H1 (cell line): Measurements from ENCODE around the gene C16orf95. TPM values are rescaled to one million over a fixed set of nuclear protein-coding genes. Genes with fewer than 3 reads are reported as not detected.

Experiments used
- CTCF ChIA-PET: fragments of 300-600 bp; sonication (Branson Sonifier 250); formaldehyde crosslinking; loops from one replicate; lab custom pipeline; 2021; ENCODE audit not compliant: partially characterized antibody; lab: Charles Lee
- POLR2A ChIA-PET: fragments of 300-600 bp; sonication (Branson Sonifier 250); formaldehyde crosslinking; loops from one replicate; lab custom pipeline; 2021; ENCODE audit warnings: inconsistent platforms; ENCODE audit not compliant: partially characterized antibody; lab: Charles Lee
- DNase-seq, 2 experiments: peaks; one replicate each; pipeline versions ENCODE4 v3.0.0 to v3.0.0-alpha.2; 2010 to 2022; ENCODE audit warnings: low spot score in 2 of 2, low read depth in 1 of 2, mixed read lengths in 1 of 2
- FAIRE-seq: peaks from 2 replicates; lab custom pipeline; 2011; peaks lifted over from hg19 to GRCh38; lab: Jason Lieb, UNC
- H2AFZ ChIP-seq: 2 replicates; pipeline ENCODE4 v1.8.1; 2012; ENCODE audit warnings: low read length, inconsistent platforms
- H2AK5ac ChIP-seq: 2 replicates; pipeline ENCODE4 v1.6.1; 2013; ENCODE audit warnings: low read depth, low read length
- H2BK120ac ChIP-seq: replicated peaks from 2 replicates; pipeline ENCODE3; 2013; ENCODE audit warnings: low read depth, low read length, inconsistent platforms
- H2BK12ac ChIP-seq: 2 replicates; pipeline ENCODE4 v1.6.1; 2013; ENCODE audit warnings: low read depth, low read length
- H2BK15ac ChIP-seq: 2 replicates; pipeline ENCODE4 v1.6.1; 2013; ENCODE audit warnings: low read length
- H2BK20ac ChIP-seq: 2 replicates; pipeline ENCODE4 v1.6.1; 2013; ENCODE audit warnings: low read length
- H2BK5ac ChIP-seq: 2 replicates; pipeline ENCODE4 v1.6.1; 2013; ENCODE audit warnings: low read depth, low read length
- H3K14ac ChIP-seq: 2 replicates; pipeline ENCODE4 v1.6.1; 2013; ENCODE audit warnings: inconsistent platforms; ENCODE audit not compliant: insufficient read length
- H3K18ac ChIP-seq: 2 replicates; pipeline ENCODE4 v1.6.1; 2013; ENCODE audit warnings: low read length; ENCODE audit errors: extremely low read depth
- H3K23ac ChIP-seq: 2 replicates; pipeline ENCODE4 v1.6.1; 2013; ENCODE audit warnings: inconsistent platforms; ENCODE audit not compliant: insufficient read length
- H3K23me2 ChIP-seq: 2 replicates; pipeline ENCODE4 v1.6.1; 2013; ENCODE audit warnings: low read depth, low read length
- H3K27ac ChIP-seq: 2 replicates; pipeline ENCODE4 v1.6.1; 2011; ENCODE audit warnings: low read depth, low read length, inconsistent platforms
- H3K27me3 ChIP-seq, 4 experiments: replicated peaks in 1 of 4; 1 replicate in 1 of 4; 2 replicates in 3 of 4; pipeline versions ENCODE4 v1.6.1 to v1.8.1; 2011 to 2013; ENCODE audit warnings: low read length in 3 of 4, mild to moderate bottlenecking in 3 of 4, inconsistent platforms in 2 of 4, mixed read lengths in 2 of 4, moderate library complexity in 1 of 4; ENCODE audit not compliant: control insufficient read depth in 3 of 4, insufficient read depth in 3 of 4; ENCODE audit errors: extremely low read depth in 1 of 4
- H3K36me3 ChIP-seq, 4 experiments: 2 replicates each; pipeline versions ENCODE4 v1.6.1 to v1.8.1; 2011 to 2013; ENCODE audit warnings: mild to moderate bottlenecking in 4 of 4, low read length in 3 of 4, moderate library complexity in 2 of 4, control low read depth in 1 of 4, inconsistent platforms in 1 of 4; ENCODE audit not compliant: insufficient read depth in 4 of 4, control insufficient read depth in 2 of 4
- H3K4ac ChIP-seq: replicated peaks from 2 replicates; pipeline ENCODE3; 2013; ENCODE audit warnings: low read length, low read depth, mixed read lengths, inconsistent platforms; ENCODE audit not compliant: insufficient read length
- H3K4me1 ChIP-seq, 4 experiments: replicated peaks in 1 of 4; 1 replicate in 1 of 4; 2 replicates in 3 of 4; pipeline versions ENCODE4 v1.6.1 to v1.8.1; 2011 to 2013; ENCODE audit warnings: low read length in 3 of 4, inconsistent platforms in 2 of 4, mixed read lengths in 1 of 4; ENCODE audit not compliant: insufficient read depth in 4 of 4, control insufficient read depth in 3 of 4
- H3K4me2 ChIP-seq, 2 experiments: 2 replicates each; pipeline versions ENCODE4 v1.6.1 to v1.8.1; 2011 to 2013; ENCODE audit warnings: low read depth in 2 of 2, low read length in 2 of 2, control low read depth in 1 of 2, inconsistent platforms in 1 of 2, mild to moderate bottlenecking in 1 of 2; ENCODE audit not compliant: insufficient read depth in 1 of 2
- H3K4me3 ChIP-seq, 4 experiments: fragments of 200-600, 300-600 bp in 1 of 4; sonication (generic), shearing (Covaris generic), sonication (Bioruptor Twin) in 1 of 4; 2 replicates each; pipeline versions ENCODE4 v1.5.1 to v1.8.1; 2011 to 2016; ENCODE audit warnings: low read length in 4 of 4, low read depth in 3 of 4, control low read depth in 2 of 4, inconsistent platforms in 2 of 4, mild to moderate bottlenecking in 2 of 4, mixed read lengths in 1 of 4, moderate library complexity in 1 of 4; ENCODE audit not compliant: insufficient read depth in 2 of 4; ENCODE audit errors: extremely low read depth in 1 of 4
- H3K56ac ChIP-seq: replicated peaks from 2 replicates; pipeline ENCODE3; 2013; ENCODE audit warnings: low read depth, mild to moderate bottlenecking, mixed read lengths, low read length, inconsistent platforms; ENCODE audit not compliant: insufficient read length
- H3K79me1 ChIP-seq: 2 replicates; pipeline ENCODE4 v1.6.1; 2013; ENCODE audit warnings: low read depth, low read length, control low read depth
- H3K79me2 ChIP-seq, 2 experiments: 2 replicates each; pipeline versions ENCODE4 v1.6.1 to v1.8.1; 2012 to 2013; ENCODE audit warnings: low read length in 2 of 2, mild to moderate bottlenecking in 2 of 2, inconsistent platforms in 1 of 2; ENCODE audit not compliant: insufficient read depth in 2 of 2, control insufficient read depth in 1 of 2
- H3K9ac ChIP-seq, 4 experiments: replicated peaks in 1 of 4; 1 replicate in 1 of 4; 2 replicates in 3 of 4; pipeline versions ENCODE4 v1.6.1 to v1.8.1; 2011 to 2013; ENCODE audit warnings: low read depth in 3 of 4, low read length in 3 of 4, control low read depth in 2 of 4, mild to moderate bottlenecking in 2 of 4, moderate library complexity in 2 of 4, inconsistent platforms in 1 of 4; ENCODE audit errors: extremely low read depth in 1 of 4
- H3K9me3 ChIP-seq, 2 experiments: 2 replicates each; pipeline versions ENCODE4 v1.6.1 to v1.8.1; 2012 to 2013; ENCODE audit warnings: mild to moderate bottlenecking in 2 of 2, moderate library complexity in 2 of 2, control low read depth in 1 of 2, inconsistent platforms in 1 of 2, low read depth in 1 of 2, low read length in 1 of 2, mixed read lengths in 1 of 2; ENCODE audit not compliant: insufficient read depth in 2 of 2
- H4K20me1 ChIP-seq, 2 experiments: replicated peaks in 1 of 2; 2 replicates each; pipeline versions ENCODE3 to v1.8.1; 2011 to 2013; ENCODE audit warnings: inconsistent platforms in 2 of 2, low read length in 2 of 2, mild to moderate bottlenecking in 1 of 2; ENCODE audit not compliant: insufficient read depth in 2 of 2, control insufficient read depth in 1 of 2
- H4K5ac ChIP-seq: 2 replicates; pipeline ENCODE4 v1.6.1; 2013; ENCODE audit warnings: low read length, low read depth, mixed read lengths, inconsistent platforms; ENCODE audit not compliant: insufficient read length
- H4K8ac ChIP-seq: 2 replicates; pipeline ENCODE4 v1.8.0; 2013; ENCODE audit warnings: mild to moderate bottlenecking, moderate library complexity, low read length, inconsistent platforms; ENCODE audit not compliant: insufficient read depth; ENCODE audit errors: extremely low read depth
- H4K91ac ChIP-seq: replicated peaks from 2 replicates; pipeline ENCODE3; 2013; ENCODE audit warnings: low read length, mixed read lengths, inconsistent platforms; ENCODE audit not compliant: insufficient read length
- CREB1 ChIP-seq: IDR thresholded peaks from 2 replicates; pipeline ENCODE4 v1.6.1; 2012; ENCODE audit warnings: inconsistent platforms
- EP300 ChIP-seq, 2 experiments: IDR thresholded peaks; 1 replicate in 1 of 2; 2 replicates in 1 of 2; pipeline ENCODE4 v1.6.1; 2011 to 2012; ENCODE audit warnings: low read depth in 2 of 2, low read length in 2 of 2, mild to moderate bottlenecking in 2 of 2, borderline replicate concordance in 1 of 2, inconsistent platforms in 1 of 2, moderate library complexity in 1 of 2
- JUND ChIP-seq: IDR thresholded peaks from 2 replicates; pipeline ENCODE4 v1.6.1; 2011; ENCODE audit warnings: mild to moderate bottlenecking, improper control_type of control experiment, low read length
- SRF ChIP-seq: IDR thresholded peaks from 2 replicates; pipeline ENCODE4 v1.6.1; 2011; ENCODE audit warnings: mild to moderate bottlenecking, low read depth, low read length, moderate library complexity
- SUZ12 ChIP-seq: fragments of 200-600 bp; sonication (generic); IDR thresholded peaks from 2 replicates; pipeline ENCODE4 v1.6.1; 2012; ENCODE audit warnings: mild to moderate bottlenecking, inconsistent platforms, low read length, moderate library complexity, mixed read lengths
- TBP ChIP-seq: IDR thresholded peaks from 2 replicates; pipeline ENCODE4 v1.6.1; 2011; ENCODE audit warnings: low read depth, low read length, improper control_type of control experiment
- WGBS, 2 experiments: shearing (Covaris generic) in 1 of 2; methylation state at CpG; one replicate each; pipeline versions ENCODE4 v1.1.6 to v1.1.7; 2013 to 2015; ENCODE audit warnings: low lambda C conversion rate in 2 of 2, mixed read lengths in 2 of 2, inconsistent platforms in 1 of 2, low coverage in 1 of 2, missing lambda C conversion rate in 1 of 2; ENCODE audit not compliant: insufficient replicate concordance in 2 of 2, insufficient coverage in 1 of 2, insufficient read length in 1 of 2; ENCODE audit errors: extremely low coverage in 1 of 2, missing lambda C conversion rate in 1 of 2; 5-methylcytosine and 5-hydroxymethylcytosine counted together
- polyA plus RNA-seq, 7 experiments: library from polyadenylated mRNA; depleted of rRNA in 3 of 7; stranded (reverse) in 5 of 7; unstranded in 2 of 7; fragments of >200 nt in 5 of 7; fragments of 200-250 nt in 2 of 7; gene quantifications; 1 replicate in 5 of 7; 2 replicates in 1 of 7; 4 replicates in 1 of 7; pipeline versions ENCODE4 v1.2.1 to v1.2.3, GENCODE V29; 2011 to 2013; ENCODE audit warnings: missing spikeins in 2 of 7, mixed read lengths in 2 of 7
- total RNA-seq: library from RNA; stranded (reverse); fragmentation: NEBNext Ultra II Directional; extraction: Animal tissue kit (Norgen Biotek cat#: 25700); gene quantifications from 2 replicates; pipeline ENCODE4 v1.2.1, GENCODE V29; 2021

Gene C16orf95
- total and polyA plus RNA-seq, 2 of the 8 experiments (the other 6 are each of a cell fraction or from before 2014, with no cell fraction given): 5.0 to 5.4 TPM

DNA sequence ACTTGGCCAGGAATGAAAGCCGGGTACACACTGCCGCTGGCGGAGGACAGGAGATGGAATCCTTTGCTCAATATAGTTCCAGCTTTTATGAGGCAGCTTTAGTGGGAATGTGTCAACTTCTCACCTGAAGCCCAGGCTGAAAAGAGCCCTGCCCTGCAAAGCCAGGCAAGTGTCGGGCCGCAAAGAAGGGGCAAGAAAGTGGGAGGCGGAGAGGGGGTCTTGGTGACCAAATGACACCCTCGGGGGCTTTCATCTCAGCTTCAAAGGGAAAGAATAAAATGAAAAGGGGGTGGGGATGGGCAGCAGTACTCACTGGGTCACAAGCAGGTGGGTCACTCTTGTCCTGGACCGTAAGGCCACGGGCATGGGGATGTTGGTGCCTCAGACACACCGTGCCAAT lies 62.9 kb downstream of the C16orf95 start:
- no peak overlapping the region for H3K56ac ChIP-seq
- no peaks in the 10 kb centered on the region for H3K79me2 ChIP-seq
- H2BK20ac ChIP-seq: no peak overlapping the region
- H2BK12ac ChIP-seq: no peak overlapping the region
- H2BK15ac ChIP-seq: no peak overlapping the region
- H3K9ac ChIP-seq: no peak overlapping the region
- no peaks in the 10 kb centered on the region for H3K36me3 ChIP-seq
- H3K18ac ChIP-seq: no peak overlapping the region
- ChIA-PET POLR2A (no interaction called here), CTCF (interaction anchor here (0.6 to 0.7 kb wide), 3 partner anchors 33 to 202 kb away, joined by 3 read pairs; no protein-coding TSS in a partner anchor)
- DNase-seq (no peak), FAIRE-seq (no peak)
- H3K4me3 ChIP-seq: no peak overlapping the region
- H4K8ac ChIP-seq: no peak overlapping the region
- H3K79me1 ChIP-seq: no peaks in the 10 kb centered on the region
- H4K91ac ChIP-seq: no peak overlapping the region
- no peak overlapping the region for H3K23ac ChIP-seq
- H2BK5ac ChIP-seq: no peak overlapping the region
- no peak overlapping the region for H2AK5ac ChIP-seq
- no peak overlapping the region for H3K27ac ChIP-seq
- no peaks in the 10 kb centered on the region for H3K4me1 ChIP-seq
- H3K14ac ChIP-seq: no peak overlapping the region
- 90% methylated on average over 10 of the region's 10 CpGs; no CpG with 5 or more reads in 1 of the 2 experiments for WGBS, 2 experiments
- H3K23me2 ChIP-seq: no peaks in the 10 kb centered on the region
- no peak overlapping the region for H3K4me2 ChIP-seq
- H3K9me3 ChIP-seq: no peaks in the 10 kb centered on the region
- no peaks in the 10 kb centered on the region for H4K20me1 ChIP-seq
- no peak overlapping the region for H3K4ac ChIP-seq
- H2BK120ac ChIP-seq: no peak overlapping the region
- H4K5ac ChIP-seq: no peak overlapping the region
- H2AFZ ChIP-seq: no peak overlapping the region
- H3K27me3 ChIP-seq: no peaks in the 10 kb centered on the region
- no peak for TF ChIP-seq EP300 (IDR thresholded peaks at IDR 0.05; ENCODE audit: borderline replicate concordance in 1 of 2, low read depth in 2 of 2, low read length in 2 of 2)
- no peak for TF ChIP-seq SRF
- no peak for TF ChIP-seq TBP
- no peak for TF ChIP-seq JUND
- no peak for TF ChIP-seq SUZ12
- TF ChIP-seq CREB1: no peak
